Heart right ventricle (tissue), 16 donors: ENCODE measurements around the gene PEMT. TPM values are rescaled to one million over a fixed set of nuclear protein-coding genes. Genes with fewer than 3 reads are reported as not detected.

Experiments
- ATAC-seq, 8 donors: fragments of 200-7000 bp; cut with Tn5 transposase; one replicate each; pipeline ENCODE4 v1.9.1; 2020; ENCODE audit warnings: mild to moderate bottlenecking in 8 of 8, moderate library complexity in 8 of 8, moderate number of reproducible peaks in 1 of 8
- DNase-seq, 2 donors: peaks; one replicate each; pipeline ENCODE4 v3.0.0-alpha.2; 2020
- H3K27ac ChIP-seq, 10 donors: fragments of 200-600 bp; sonication (generic) in 2 of 10; one replicate each; pipeline versions ENCODE4 v1.5.0 to v1.8.0; 2020 to 2022; ENCODE audit warnings: mild to moderate bottlenecking in 3 of 10
- H3K27me3 ChIP-seq, 7 donors: fragments of 200-600 bp; one replicate each; pipeline ENCODE4 v1.8.0; 2021 to 2022; ENCODE audit warnings: mild to moderate bottlenecking in 2 of 7
- H3K36me3 ChIP-seq, 9 donors: fragments of 200-600 bp; sonication (generic) in 1 of 9; one replicate each; pipeline versions ENCODE4 v1.5.0 to v1.8.0; 2020 to 2022; ENCODE audit warnings: mild to moderate bottlenecking in 2 of 9
- H3K4me1 ChIP-seq, 9 donors: fragments of 200-600 bp; sonication (generic) in 1 of 9; one replicate each; pipeline versions ENCODE4 v1.5.0 to v1.8.0; 2020 to 2022; ENCODE audit warnings: mild to moderate bottlenecking in 4 of 9
- H3K4me3 ChIP-seq, 10 donors: fragments of 200-600 bp; sonication (generic) in 2 of 10; one replicate each; pipeline versions ENCODE4 v1.5.0 to v1.8.0; 2020 to 2022; ENCODE audit warnings: mild to moderate bottlenecking in 7 of 10, moderate library complexity in 2 of 10
- H3K9me3 ChIP-seq, 11 donors: fragments of 200-600 bp in 10 of 11; sonication (generic) in 2 of 11; one replicate each; pipeline versions ENCODE4 v1.5.0 to v1.8.0; 2013 to 2022; ENCODE audit warnings: mild to moderate bottlenecking in 2 of 11, control low read depth in 1 of 11, moderate library complexity in 1 of 11
- WGBS, 2 donors: extraction: QIAGEN DNeasy Blood & Tissue Kit; methylation state at CpG; one replicate each; pipeline ENCODE4 v1.1.7; 2013; ENCODE audit warnings: inconsistent platforms in 1 of 2; 5-methylcytosine and 5-hydroxymethylcytosine counted together
- intact Hi-C, 10 donors: fragments of 100-400 bp; cut with DNase I; formaldehyde crosslinking; loops; one replicate each; pipeline versions ENCODE4 v1.11.1 to v1.14.2; 2022
- polyA plus RNA-seq, 2 donors: library from polyadenylated mRNA; stranded (reverse); fragments of 200-250 nt; gene quantifications; one replicate each; pipeline ENCODE4 v1.2.3, GENCODE V29; 2013
- total RNA-seq, 10 donors: library from RNA; stranded (reverse); fragmentation: NEBNext Ultra II Directional in 3 of 10; extraction: Animal tissue kit (Norgen Biotek cat#: 25700) in 3 of 10; gene quantifications; one replicate each; pipeline versions ENCODE4 v1.2.1 to v1.2.4, GENCODE V29; 2021 to 2023
- TF ChIP-seq, protein P1 (sequence below), 9 donors: fragments of 200-600 bp; sonication (generic) in 2 of 9; IDR thresholded peaks; one replicate each; pipeline versions ENCODE4 v1.5.0 to v1.8.0; 2021 to 2022; ENCODE audit warnings: antibody characterized with exemption in 9 of 9, mild to moderate bottlenecking in 5 of 9, moderate library complexity in 1 of 9
- donor health status: Arrhythmogenic right ventricular cardiomyopathy.
- donor health status: ischemic (EF 13 %, LVEDD 7.1; RV severe dilation, severe dysfunction).
- donor health status: healthy with polysubstance abuse.
- donor health status: DM: no; HTN: yes; CAD: no.
- donor health status: DM: no; HTN: no; CAD: no.
- donor health status: ischemic (EF 25% LVEDD 6.9; RV normal size, moderate dysfunction).
- donor health status: ischemic (EF 25% LVEDD 5.7; RV mildly dilated, moderate dysfunction).
- donor health status: healthy.
- donor health status: DM: yes; HTN: yes; CAD: no.
- donor health status: Ischemic cardiomyopathy.
- donor health status: ischemic (EF 35%, LVEDD 5.7; RV mildly dilated, moderate dysfunction).
- donor health status: nonischemic (EF 11% LVEDD 7.7; RV severe dilation, severe dysfunction).
- donor health status: DM: yes; HTN: yes; CAD: no.
- donor health status: PGD.
- donor health status: ischemic (EF 29% LVEDD 5.4; RV normal size, mild dysfunction).
- donor health status: nonischemic (EF 23%, LVEDD 6.1; RV moderate dilation, normal function).

PEMT gene
- total and polyA plus RNA-seq, 12 donors, result 13.5 to 55.2 (median 22.0) TPM

DNA sequence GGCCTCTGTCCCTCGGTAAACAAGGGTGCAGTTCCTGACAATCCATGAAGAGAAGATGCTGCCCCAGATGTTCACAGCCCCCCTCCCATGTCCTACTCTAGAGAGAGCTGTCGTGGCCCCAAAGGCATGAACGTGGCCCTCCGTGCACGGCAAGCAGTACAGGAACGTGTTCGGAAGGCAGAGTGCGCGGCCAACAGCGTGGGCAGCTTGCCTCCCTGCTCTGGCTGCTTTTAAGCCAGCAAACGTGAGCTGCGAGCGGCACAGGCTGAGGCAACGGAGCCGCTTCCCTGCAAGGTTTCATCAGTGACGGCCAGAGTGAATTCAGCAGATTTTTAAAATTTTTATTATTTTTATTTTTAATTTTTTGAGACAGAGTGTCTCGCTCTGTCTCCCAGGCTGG is 37.2 kb downstream of the PEMT start:
- TF ChIP-seq, protein P1, sequence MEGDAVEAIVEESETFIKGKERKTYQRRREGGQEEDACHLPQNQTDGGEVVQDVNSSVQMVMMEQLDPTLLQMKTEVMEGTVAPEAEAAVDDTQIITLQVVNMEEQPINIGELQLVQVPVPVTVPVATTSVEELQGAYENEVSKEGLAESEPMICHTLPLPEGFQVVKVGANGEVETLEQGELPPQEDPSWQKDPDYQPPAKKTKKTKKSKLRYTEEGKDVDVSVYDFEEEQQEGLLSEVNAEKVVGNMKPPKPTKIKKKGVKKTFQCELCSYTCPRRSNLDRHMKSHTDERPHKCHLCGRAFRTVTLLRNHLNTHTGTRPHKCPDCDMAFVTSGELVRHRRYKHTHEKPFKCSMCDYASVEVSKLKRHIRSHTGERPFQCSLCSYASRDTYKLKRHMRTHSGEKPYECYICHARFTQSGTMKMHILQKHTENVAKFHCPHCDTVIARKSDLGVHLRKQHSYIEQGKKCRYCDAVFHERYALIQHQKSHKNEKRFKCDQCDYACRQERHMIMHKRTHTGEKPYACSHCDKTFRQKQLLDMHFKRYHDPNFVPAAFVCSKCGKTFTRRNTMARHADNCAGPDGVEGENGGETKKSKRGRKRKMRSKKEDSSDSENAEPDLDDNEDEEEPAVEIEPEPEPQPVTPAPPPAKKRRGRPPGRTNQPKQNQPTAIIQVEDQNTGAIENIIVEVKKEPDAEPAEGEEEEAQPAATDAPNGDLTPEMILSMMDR (IDR thresholded peaks at IDR 0.05), result no peak
- no peaks in the 10 kb centered on the region for H3K27me3 ChIP-seq
- H3K4me1 ChIP-seq, result peaks cover 0 to 63% (median 35%) of the 10 kb centered on the region in 9 donors
- WGBS, 2 donors, result 93% methylated on average over 17 of the region's 17 CpGs
- no peaks in the 10 kb centered on the region for H3K9me3 ChIP-seq
- no peak overlapping the region for H3K4me3 ChIP-seq
- intact Hi-C loops, result no loop called here
- ATAC-seq, result no peak
- H3K27ac ChIP-seq, result no peak overlapping the region
- H3K36me3 ChIP-seq, result no peaks in the 10 kb centered on the region
- no peak for DNase-seq

GRCh38 chr17:17553217-17554195 is 38.0 kb downstream of the PEMT start:
- ATAC-seq, result no peak
- 81% methylated on average over 30 of the region's 30 CpGs for WGBS, 2 donors
- no peak overlapping the region for H3K4me3 ChIP-seq
- intact Hi-C loops, result no loop called here
- no peak for DNase-seq
- H3K4me1 ChIP-seq, result peaks cover 0 to 58% (median 35%) of the 10 kb centered on the region in 9 donors
- TF ChIP-seq, protein P1 (IDR thresholded peaks at IDR 0.05), result no peak
- H3K9me3 ChIP-seq, result no peaks in the 10 kb centered on the region
- H3K27me3 ChIP-seq, result no peaks in the 10 kb centered on the region
- H3K36me3 ChIP-seq, result no peaks in the 10 kb centered on the region
- peak overlapping the region in 8 of 10 donors; percentile 40 to 88 (median 82) for H3K27ac ChIP-seq

DNA sequence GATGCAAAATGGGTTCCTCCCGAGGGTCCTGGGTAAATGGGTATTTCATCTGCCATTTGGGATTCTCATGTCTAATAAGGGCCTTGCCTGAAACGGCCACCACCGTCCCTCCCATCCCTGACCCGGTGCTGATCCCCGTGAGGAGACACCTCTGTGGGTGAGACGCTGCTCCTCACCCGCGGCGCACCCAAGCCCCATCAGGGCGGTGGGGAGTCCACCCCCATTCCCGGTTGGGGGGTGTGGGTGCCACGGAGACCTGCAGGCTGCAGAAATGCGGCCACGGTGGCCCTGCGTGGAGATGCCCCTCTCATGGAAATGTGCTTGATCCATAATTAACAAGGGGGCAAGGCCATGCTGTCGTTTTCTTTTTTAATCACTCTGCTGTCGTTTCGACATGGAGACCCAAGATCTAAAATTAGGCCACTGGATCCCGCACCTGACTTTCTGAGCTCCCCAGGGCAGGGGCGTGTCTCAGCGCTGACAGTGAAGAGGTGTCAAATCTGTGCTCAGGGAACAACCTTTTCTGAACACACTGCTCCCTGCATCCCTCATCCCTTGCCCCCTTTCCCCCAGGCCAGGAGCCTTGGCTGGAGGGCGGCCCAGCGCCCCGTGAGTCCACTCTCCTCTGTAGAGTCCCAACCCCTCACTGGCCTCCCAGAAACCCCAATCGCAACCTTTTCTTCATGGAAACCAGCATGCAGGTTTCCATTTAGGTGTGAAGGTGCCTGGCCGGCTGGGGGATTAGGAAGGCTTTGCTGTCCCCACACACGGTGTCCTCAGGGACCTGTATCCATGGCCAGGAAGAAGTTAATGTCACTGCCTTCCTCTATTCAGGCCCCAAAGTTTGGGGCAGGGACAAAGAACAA is 38.9 kb downstream of the PEMT start:
- H3K27ac ChIP-seq, result peak overlapping the region; percentile 56 to 88 (median 80)
- TF ChIP-seq, protein P1 (IDR thresholded peaks at IDR 0.05), result no peak
- DNase-seq (peak in 1 of 2 donors; percentile 16), ATAC-seq (peak in 6 of 8 donors; percentile 8 to 41 (median 38))
- 75 to 80% methylated on average over 27 of the region's 27 CpGs for WGBS, 2 donors
- no peak overlapping the region for H3K4me3 ChIP-seq
- H3K9me3 ChIP-seq, result no peaks in the 10 kb centered on the region
- H3K27me3 ChIP-seq, result no peaks in the 10 kb centered on the region
- H3K36me3 ChIP-seq, result no peaks in the 10 kb centered on the region
- H3K4me1 ChIP-seq, result peaks cover 0 to 56% (median 36%) of the 10 kb centered on the region in 9 donors
- intact Hi-C loops, result no loop called here

- H3K27me3 ChIP-seq, result no peaks in the 10 kb centered on the region
- no peaks in the 10 kb centered on the region for H3K36me3 ChIP-seq
- intact Hi-C loops, result loop anchor here in 1 of 10 donors (2.0 kb wide), 3 partner anchors 15 to 55 kb away; partner anchors contain the start of gene RASD1
- H3K9me3 ChIP-seq, result no peaks in the 10 kb centered on the region
- ATAC-seq (peak; percentile 73 to 88 (median 82)), DNase-seq (peak; percentile 71 to 72)
- WGBS, 2 donors, result 16 to 30% methylated on average over 11 of the region's 11 CpGs
- peaks cover 0 to 65% (median 48%) of the 10 kb centered on the region in 9 donors for H3K4me1 ChIP-seq
- TF ChIP-seq, protein P1 (IDR thresholded peaks at IDR 0.05), result no peak
- peak overlapping the region; percentile 56 to 88 (median 80) for H3K27ac ChIP-seq
- H3K4me3 ChIP-seq, result no peak overlapping the region
Observed at GRCh38 chr17:17551361-17551760, 40.1 kb downstream of the PEMT start.
